Pancreas (tissue), 10 donors: ENCODE data around the gene ZFAND6. TPM values are rescaled to one million over a fixed set of nuclear protein-coding genes. Genes with fewer than 3 reads are reported as not detected.
A peak's percentile ranks its signal among the peaks of the same experiment; 100 is the strongest.

ENCODE experiments used
- ATAC-seq, 4 donors: fragments of 200-7000 bp; cut with Tn5 transposase; one replicate each; pipeline versions ENCODE4 v1.8.0 to v1.9.1; 2020; ENCODE audit warnings: mild to moderate bottlenecking in 4 of 4, moderate library complexity in 4 of 4
- DNase-seq, 6 donors: peaks; one replicate each; pipeline ENCODE4 v3.0.0-alpha.2; 2020
- FAIRE-seq: peaks from 2 replicates; lab custom pipeline; 2012; peaks lifted over from hg19 to GRCh38; lab: Jason Lieb, UNC
- H3K27ac ChIP-seq, 4 donors: fragments of 200-600 bp; sonication (generic); 1 replicate in 3 of 4; 2 replicates in 1 of 4; pipeline versions ENCODE4 v1.5.0 to v1.8.0; 2020
- H3K27me3 ChIP-seq, 4 donors: fragments of 200-600 bp; one replicate each; pipeline ENCODE4 v1.8.0; 2021
- H3K36me3 ChIP-seq, 3 donors: fragments of 200-600 bp; sonication (generic) in 1 of 3; one replicate each; pipeline versions ENCODE4 v1.5.0 to v1.8.0; 2020 to 2021
- H3K4me1 ChIP-seq, 3 donors: fragments of 200-600 bp; one replicate each; pipeline ENCODE4 v1.8.0; 2021
- H3K4me3 ChIP-seq, 4 donors: fragments of 200-600 bp; sonication (generic) in 2 of 4; one replicate each; pipeline versions ENCODE4 v1.5.0 to v1.8.0; 2020 to 2021
- H3K9me3 ChIP-seq, 4 donors: fragments of 200-600 bp; one replicate each; pipeline ENCODE4 v1.8.0; 2021
- WGBS, 2 donors: extraction: QIAGEN DNeasy Blood & Tissue Kit; methylation state at CpG; one replicate each; pipeline ENCODE4 v1.1.7; 2013; 5-methylcytosine and 5-hydroxymethylcytosine counted together
- intact Hi-C, 3 donors: fragments of 100-400 bp; cut with DNase I; formaldehyde crosslinking; loops; one replicate each; pipeline versions ENCODE4 v1.11.1 to v1.14.2; 2022
- polyA plus RNA-seq, 2 donors: library from polyadenylated mRNA; stranded (reverse); fragments of 200-250 nt; gene quantifications; one replicate each; pipeline ENCODE4 v1.2.3, GENCODE V29; 2013
- total RNA-seq, 6 donors: library from RNA; stranded (reverse); fragmentation: NEBNext Ultra II Directional in 4 of 6; extraction: Animal tissue kit (Norgen Biotek cat#: 25700) in 4 of 6; gene quantifications; one replicate each; pipeline versions ENCODE4 v1.2.1 to v1.2.4, GENCODE V29; 2021 to 2023
- TF ChIP-seq, protein P1 (sequence below), 4 donors: fragments of 200-600 bp; sonication (generic) in 3 of 4; IDR thresholded peaks; one replicate each; pipeline versions ENCODE4 v1.5.0 to v1.8.0; 2021; ENCODE audit warnings: antibody characterized with exemption in 4 of 4
- donor health status: healthy with polysubstance abuse.
- donor health status: DM: no; HTN: no; CAD: no; lungs with moderate emphysema.
- donor health status: DM: no; HTN: no; CAD: no.
- donor health status: control.
- donor health status: control.
- donor health status: Bipolar disorder and iron deficiency.
- donor health status: DM: yes; HTN: yes; CAD: no.
- donor health status: DM: no; HTN: no; CAD: no.
- donor health status: DM: no; HTN: no; CAD: no.
- donor health status: DM: yes; HTN: yes; CAD: no.

ZFAND6 gene
- total and polyA plus RNA-seq, 8 donors, result 16.9 to 41.5 (median 19.1) TPM

DNA sequence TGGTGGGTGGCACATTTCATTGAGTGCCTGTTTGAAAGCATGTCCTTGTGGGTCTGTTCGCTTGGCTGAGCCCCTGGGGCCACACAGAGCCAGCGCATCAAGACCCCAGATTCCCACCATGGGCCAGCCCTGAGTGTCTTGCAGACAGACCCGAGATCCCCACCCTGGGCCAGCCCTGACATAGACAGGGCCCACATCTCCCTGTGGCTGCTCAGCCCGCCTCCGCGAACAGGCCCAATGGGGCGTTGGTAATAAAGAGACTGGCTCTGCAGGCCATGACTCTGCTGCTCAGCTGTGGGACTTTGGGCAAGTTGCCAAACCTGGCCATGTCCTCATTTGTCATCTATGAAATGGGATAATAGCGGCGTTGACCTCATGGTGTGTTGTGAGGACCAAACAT lies 116.0 kb downstream of the ZFAND6 start:
- intact Hi-C loops, result no loop called here

DNA sequence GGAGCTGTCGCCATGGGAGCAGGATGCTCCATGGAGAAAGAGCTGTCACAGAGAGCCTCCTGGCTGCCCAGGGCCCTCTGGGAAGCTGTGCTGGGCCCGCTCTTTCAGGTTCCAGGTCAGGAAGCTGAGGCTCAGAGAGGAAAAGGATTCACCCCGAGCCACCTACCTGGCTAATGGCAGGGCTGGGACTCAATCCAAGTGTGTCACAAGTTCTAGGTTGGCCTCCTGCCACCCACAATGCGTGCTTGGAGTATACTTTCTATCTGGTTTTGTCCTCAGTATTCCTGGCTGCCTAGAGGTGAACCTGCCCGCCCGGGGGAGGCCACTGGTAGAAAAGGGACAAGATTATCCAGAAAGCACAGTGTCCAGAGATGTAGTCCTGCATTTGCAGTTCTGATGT lies 117.0 kb downstream of the ZFAND6 start:
- ATAC-seq (no peak), FAIRE-seq (no peak), DNase-seq (no peak)
- Histone ChIP-seq H3K27ac (no peak overlapping the region), H3K9me3 (no peaks in the 10 kb centered on the region), H3K4me1 (no peaks in the 10 kb centered on the region), H3K4me3 (no peak overlapping the region), H3K36me3 (no peaks in the 10 kb centered on the region), H3K27me3 (no peaks in the 10 kb centered on the region)
- intact Hi-C loops, result no loop called here
- TF ChIP-seq, protein P1, sequence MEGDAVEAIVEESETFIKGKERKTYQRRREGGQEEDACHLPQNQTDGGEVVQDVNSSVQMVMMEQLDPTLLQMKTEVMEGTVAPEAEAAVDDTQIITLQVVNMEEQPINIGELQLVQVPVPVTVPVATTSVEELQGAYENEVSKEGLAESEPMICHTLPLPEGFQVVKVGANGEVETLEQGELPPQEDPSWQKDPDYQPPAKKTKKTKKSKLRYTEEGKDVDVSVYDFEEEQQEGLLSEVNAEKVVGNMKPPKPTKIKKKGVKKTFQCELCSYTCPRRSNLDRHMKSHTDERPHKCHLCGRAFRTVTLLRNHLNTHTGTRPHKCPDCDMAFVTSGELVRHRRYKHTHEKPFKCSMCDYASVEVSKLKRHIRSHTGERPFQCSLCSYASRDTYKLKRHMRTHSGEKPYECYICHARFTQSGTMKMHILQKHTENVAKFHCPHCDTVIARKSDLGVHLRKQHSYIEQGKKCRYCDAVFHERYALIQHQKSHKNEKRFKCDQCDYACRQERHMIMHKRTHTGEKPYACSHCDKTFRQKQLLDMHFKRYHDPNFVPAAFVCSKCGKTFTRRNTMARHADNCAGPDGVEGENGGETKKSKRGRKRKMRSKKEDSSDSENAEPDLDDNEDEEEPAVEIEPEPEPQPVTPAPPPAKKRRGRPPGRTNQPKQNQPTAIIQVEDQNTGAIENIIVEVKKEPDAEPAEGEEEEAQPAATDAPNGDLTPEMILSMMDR (IDR thresholded peaks at IDR 0.05), result no peak
- 54 to 68% methylated on average over 6 of the region's 6 CpGs for WGBS, 2 donors

More for the DNA sequence above, 116.0 kb downstream of the ZFAND6 start:
- DNase-seq, result peak in 1 of 6 donors; percentile 44
- ATAC-seq, result no peak
- no peaks in the 10 kb centered on the region for H3K9me3 ChIP-seq
- H3K27me3 ChIP-seq, result no peaks in the 10 kb centered on the region
- no peaks in the 10 kb centered on the region for H3K4me1 ChIP-seq
- TF ChIP-seq, protein P1 (IDR thresholded peaks at IDR 0.05), result no peak
- no peak overlapping the region for H3K4me3 ChIP-seq
- H3K36me3 ChIP-seq, result no peaks in the 10 kb centered on the region
- FAIRE-seq, result no peak
- 92 to 93% methylated on average over 9 of the region's 9 CpGs for WGBS, 2 donors
- no peak overlapping the region for H3K27ac ChIP-seq

DNA sequence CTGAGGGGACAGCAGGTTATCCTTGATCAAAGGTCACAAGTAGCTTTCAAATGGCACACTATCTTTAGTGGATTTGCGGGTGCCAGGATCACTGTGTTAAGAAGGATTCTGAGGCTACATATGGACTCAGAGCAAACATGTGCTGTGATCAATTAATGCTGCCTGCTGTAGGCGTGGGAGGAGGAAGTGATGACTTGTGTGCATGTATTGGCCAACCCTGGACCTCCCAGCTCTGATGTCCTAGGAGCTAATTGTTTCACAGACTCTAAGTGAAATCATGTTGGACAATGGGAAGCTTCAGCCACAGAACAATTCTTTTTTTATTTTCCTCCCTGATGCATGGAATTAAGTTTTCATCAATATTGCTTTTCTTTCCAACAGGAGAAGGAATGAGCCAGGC lies 117.7 kb downstream of the ZFAND6 start:
- FAIRE-seq (no peak), ATAC-seq (no peak), DNase-seq (no peak)
- Histone ChIP-seq H3K4me1 (no peaks in the 10 kb centered on the region), H3K9me3 (no peaks in the 10 kb centered on the region), H3K4me3 (no peak overlapping the region), H3K36me3 (no peaks in the 10 kb centered on the region), H3K27ac (no peak overlapping the region), H3K27me3 (no peaks in the 10 kb centered on the region)
- intact Hi-C loops, result no loop called here
- TF ChIP-seq, protein P1 (IDR thresholded peaks at IDR 0.05), result no peak
- WGBS, 2 donors, result 88 to 93% methylated on average over 2 of the region's 2 CpGs

DNA sequence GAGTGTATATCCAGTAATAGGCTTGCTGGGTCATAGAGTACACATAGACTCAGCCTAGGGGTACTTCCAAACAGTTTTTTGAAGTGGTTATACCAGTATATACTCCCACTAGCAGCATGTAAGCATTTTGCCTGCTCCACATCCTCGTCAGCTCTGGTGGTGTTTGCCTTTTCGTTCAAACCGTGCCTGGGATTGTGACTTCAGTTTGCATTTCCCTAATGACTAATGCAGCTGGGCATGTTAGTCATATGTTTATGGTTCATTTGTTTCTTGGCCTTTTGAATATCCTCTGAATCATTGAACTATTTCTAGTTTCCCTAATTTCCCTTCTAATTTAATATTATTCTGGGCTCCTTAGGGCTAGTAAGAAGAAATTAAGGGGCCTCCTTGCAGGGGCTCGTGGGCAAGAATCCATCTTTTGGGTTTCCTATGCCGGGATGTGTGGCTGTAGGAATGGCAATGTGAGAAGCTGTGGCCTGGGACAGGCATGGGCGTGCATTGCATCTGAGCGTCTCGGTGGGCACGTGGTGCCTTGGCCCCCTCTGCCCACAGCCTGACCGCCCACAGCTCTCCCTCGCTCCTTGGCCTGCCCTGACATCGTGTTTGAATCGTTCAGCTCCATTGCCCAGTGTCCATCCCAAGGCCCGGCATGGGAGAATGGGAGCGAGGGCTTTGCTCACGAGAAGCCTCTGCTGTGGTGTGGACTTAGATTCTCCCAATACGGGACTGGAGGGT lies 119.7 kb downstream of the ZFAND6 start:
- ATAC-seq, result peak in 1 of 4 donors; percentile 28
- Histone ChIP-seq H3K27me3 (no peaks in the 10 kb centered on the region), H3K27ac (no peak overlapping the region), H3K36me3 (peaks cover 0 to 3% (median 0%) of the 10 kb centered on the region in 3 donors), H3K4me1 (no peaks in the 10 kb centered on the region), H3K9me3 (no peaks in the 10 kb centered on the region), H3K4me3 (no peak overlapping the region)
- intact Hi-C loops, result no loop called here
- 91% methylated on average over 17 of the region's 17 CpGs for WGBS, 2 donors
- FAIRE-seq, result no peak
- TF ChIP-seq, protein P1 (IDR thresholded peaks at IDR 0.05), result no peak
- DNase-seq, result no peak

DNA sequence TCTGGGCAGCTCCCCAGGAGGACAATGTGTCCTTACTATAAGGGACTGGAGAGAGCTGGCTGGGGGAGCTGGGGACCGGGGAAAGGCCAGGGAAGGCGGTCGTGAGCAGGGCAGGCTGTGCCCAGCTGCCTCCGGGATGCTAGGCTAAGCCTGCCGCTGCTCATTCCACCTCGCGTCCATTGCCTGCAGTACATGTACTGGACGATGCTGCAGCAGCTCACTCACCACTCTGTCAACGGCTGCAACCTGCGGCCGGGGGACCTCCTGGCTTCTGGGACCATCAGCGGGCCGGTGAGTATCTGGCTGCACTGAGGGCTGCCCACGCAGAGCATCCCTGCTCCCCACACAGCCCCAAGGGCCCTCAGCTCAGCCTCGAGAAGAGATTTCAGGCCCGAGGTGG lies 120.5 kb downstream of the ZFAND6 start:
- WGBS, 2 donors, result 93 to 94% methylated on average over 15 to 16 of the region's 16 CpGs
- no peak overlapping the region for H3K4me3 ChIP-seq
- no peaks in the 10 kb centered on the region for H3K9me3 ChIP-seq
- ATAC-seq (no peak), DNase-seq (peak in 1 of 6 donors; percentile 39), FAIRE-seq (no peak)
- no peak overlapping the region for H3K27ac ChIP-seq
- TF ChIP-seq, protein P1 (IDR thresholded peaks at IDR 0.05), result no peak
- intact Hi-C loops, result no loop called here
- no peaks in the 10 kb centered on the region for H3K4me1 ChIP-seq
- H3K27me3 ChIP-seq, result no peaks in the 10 kb centered on the region
- H3K36me3 ChIP-seq, result peaks cover 0 to 3% (median 0%) of the 10 kb centered on the region in 3 donors
